ENCODE results near the gene OR4D10.

- TF ChIP-seq SUZ12 (IDR thresholded peaks at IDR 0.05; ENCODE audit: extremely low read depth, insufficient read depth, insufficient read length) (no peak), ZNF274 (IDR thresholded peaks at IDR 0.05; ENCODE audit: low read depth, low read length) (no peak)
These were observed 24.6 kb upstream of the OR4D10 start for GRCh38 chr11:59448484-59448883.

All from NT2/D1 (cell line).